GM19463 (cell line): ENCODE data around the gene CDPF1.
A peak's percentile ranks its signal among the peaks of the same experiment; 100 is the strongest.
"Not testable (repeated sequence)": the region's sequence is repeated elsewhere in the genome, so short reads cannot be mapped to it uniquely, and the experiment has no call there.

Experiments
- ATAC-seq: cut with Tn5 transposase; IDR thresholded peaks from one replicate; pipeline ENCODE4 v1.9.1; 2021; ENCODE audit warnings: mild to moderate bottlenecking, moderate library complexity; ENCODE audit not compliant: unreplicated experiment

Gene CDPF1

GRCh38 chr22:46281866-46282678 lies 32.0 kb upstream of the CDPF1 start:
- ATAC-seq, result no peak

DNA sequence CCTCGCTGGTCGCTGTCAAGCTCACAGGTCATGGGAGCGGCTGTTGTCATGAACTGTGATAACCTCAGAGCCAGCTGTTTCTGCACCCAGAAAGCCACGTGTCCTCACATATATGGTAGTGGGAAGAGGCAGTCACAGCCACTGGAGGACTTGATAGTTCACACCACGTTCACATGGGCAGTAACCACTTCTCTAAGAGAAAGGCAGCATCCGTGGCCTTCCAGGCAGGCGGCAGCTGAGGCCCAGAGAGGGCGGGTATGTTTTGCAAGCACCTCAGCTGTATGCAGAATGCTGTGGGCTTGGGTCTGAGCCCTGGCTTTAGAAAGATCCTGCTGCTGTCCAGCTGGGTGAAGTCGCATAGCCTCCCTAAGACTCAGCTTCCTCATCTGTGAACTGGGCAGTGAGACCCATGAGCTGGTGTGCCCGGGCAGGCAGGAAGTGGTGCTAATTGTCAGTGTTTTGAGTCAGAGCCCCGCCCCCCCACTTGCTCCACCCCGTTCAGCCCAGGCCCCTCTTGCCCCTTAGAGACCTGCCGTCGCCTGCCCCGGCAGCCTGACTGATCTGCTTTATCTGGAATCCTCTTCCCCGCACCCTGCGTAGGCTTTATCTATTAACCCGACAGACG lies 31.0 kb upstream of the CDPF1 start:
- ATAC-seq, result no peak

- no peak for ATAC-seq
These were observed 30.1 kb upstream of the CDPF1 start for GRCh38 chr22:46280063-46280817.

GRCh38 chr22:46278656-46279645 lies 28.9 kb upstream of the CDPF1 start:
- ATAC-seq, result no peak

- no peak for ATAC-seq
These were observed 26.5 kb upstream of the CDPF1 start for GRCh38 chr22:46276563-46276962.

DNA sequence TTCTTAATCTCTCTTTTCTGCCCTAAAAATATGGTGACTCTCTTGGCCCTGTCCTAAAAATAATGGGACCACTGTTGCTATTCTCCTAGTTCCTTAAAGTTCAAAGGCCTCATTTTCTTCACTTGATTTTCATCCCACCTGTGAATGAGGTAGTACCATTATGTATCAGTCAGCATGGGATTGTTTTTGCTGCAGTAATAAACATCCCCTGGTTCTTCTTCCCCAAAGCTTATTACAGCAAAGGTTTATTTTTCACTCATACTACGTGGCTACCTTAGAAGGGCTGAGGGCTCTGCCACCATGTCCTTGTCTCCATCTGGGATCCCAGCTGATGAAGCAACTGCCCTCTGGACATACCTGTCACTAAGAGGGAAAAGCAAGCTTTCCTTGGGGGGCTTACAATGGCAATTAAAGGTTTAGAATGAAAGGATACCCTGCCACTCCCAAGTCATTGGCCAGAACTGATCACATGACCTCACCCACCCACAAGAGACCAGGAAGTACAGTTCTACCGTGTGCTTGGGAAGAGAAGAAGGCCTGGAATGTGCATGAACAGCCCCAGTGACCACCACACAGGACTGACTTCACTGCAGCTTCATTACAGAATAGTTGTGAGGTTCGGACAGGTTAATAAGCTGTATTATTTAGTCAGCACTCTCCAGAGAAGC lies 25.5 kb upstream of the CDPF1 start:
- ATAC-seq, result no peak

DNA sequence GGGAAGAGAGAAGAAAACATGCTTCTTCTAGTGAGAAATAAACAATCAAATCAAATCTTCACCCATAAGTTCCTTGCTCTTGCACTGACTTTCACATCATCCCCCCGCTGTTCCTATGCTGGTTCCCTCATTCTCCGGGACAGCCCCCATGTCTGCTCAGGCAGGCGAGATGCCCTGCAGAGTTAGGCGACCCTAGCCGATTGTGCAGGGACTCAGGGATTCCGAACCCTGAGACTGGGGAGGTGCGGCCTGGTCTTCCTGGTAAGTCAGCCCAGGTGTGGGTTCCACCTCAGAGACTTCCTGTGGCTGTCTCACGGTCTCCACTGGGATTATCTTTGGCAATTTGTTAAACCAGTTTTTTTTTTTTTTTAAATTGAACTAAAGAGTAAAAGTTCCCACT lies 24.3 kb upstream of the CDPF1 start:
- ATAC-seq, result no peak

DNA sequence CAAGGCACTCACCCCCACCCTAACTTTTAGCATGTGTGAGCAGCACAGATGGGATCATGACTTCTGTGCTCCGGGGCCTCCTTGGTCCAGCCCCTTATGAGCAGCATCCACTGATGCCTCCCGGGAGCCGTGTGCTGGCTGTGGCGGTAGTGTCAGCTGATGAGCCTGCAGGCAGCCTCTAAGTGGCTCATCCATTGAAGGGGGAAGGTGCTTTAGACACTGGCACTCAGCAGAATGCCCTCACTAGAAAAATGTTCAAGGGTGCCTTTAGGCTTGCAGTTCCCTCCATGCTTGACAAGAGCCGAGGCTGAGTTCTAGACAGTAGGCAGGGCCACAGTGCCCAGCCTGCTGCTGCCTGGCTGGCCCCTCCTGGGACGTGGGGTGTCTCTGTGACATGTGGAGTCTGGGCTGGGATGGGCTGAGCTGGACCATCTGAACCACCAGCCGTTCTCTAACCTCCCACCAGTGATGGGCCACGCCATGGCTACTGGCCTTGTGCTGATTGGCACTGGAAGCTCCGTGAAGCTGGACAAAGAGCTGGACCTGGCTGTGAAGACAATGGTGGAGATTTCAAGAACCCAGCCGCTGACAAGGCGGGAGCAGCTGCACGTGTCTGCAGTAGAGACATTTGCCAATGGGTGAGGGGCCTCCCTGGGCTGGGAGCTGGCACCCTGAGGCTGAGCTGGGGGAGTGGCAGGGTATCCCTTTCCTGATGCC lies 23.5 kb upstream of the CDPF1 start:
- ATAC-seq, result no peak

DNA sequence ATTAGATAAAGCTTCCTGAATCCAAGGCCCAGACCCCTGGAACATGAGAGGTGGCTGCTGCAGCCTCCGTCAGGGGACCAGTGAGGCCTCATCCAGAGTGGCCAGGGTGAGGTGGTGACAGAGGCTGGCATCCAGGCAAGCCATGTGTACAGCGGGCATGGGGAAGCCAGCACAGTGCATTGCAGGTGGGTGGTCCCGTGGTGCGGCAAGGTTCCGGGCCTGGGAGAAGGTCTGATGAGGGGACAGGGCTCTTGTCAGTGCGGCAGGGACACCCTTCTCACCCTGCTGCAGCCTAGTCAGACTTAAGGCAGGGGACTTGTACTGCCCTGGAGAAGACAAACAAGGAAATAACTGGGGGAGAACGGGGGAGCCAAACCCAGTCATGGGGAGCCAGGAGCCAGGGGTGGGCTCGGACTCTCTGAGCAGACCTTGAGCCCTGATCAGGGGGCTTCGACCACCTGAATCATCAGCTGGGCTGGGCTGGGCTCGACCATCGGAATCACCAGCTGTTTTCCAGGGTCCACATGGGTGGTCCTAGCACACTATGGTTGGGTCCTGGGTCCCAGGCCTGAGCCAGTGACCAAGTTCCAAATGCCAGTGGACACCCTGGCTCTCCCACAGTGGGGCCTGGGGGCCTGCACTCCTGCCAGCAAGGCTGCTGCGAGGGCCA lies 22.8 kb upstream of the CDPF1 start:
- ATAC-seq, result no peak

- ATAC-seq, result no peak
These were observed 22.1 kb upstream of the CDPF1 start for GRCh38 chr22:46272196-46272595.

- ATAC-seq, result no peak
These were observed 19.5 kb upstream of the CDPF1 start for GRCh38 chr22:46269564-46269963.

DNA sequence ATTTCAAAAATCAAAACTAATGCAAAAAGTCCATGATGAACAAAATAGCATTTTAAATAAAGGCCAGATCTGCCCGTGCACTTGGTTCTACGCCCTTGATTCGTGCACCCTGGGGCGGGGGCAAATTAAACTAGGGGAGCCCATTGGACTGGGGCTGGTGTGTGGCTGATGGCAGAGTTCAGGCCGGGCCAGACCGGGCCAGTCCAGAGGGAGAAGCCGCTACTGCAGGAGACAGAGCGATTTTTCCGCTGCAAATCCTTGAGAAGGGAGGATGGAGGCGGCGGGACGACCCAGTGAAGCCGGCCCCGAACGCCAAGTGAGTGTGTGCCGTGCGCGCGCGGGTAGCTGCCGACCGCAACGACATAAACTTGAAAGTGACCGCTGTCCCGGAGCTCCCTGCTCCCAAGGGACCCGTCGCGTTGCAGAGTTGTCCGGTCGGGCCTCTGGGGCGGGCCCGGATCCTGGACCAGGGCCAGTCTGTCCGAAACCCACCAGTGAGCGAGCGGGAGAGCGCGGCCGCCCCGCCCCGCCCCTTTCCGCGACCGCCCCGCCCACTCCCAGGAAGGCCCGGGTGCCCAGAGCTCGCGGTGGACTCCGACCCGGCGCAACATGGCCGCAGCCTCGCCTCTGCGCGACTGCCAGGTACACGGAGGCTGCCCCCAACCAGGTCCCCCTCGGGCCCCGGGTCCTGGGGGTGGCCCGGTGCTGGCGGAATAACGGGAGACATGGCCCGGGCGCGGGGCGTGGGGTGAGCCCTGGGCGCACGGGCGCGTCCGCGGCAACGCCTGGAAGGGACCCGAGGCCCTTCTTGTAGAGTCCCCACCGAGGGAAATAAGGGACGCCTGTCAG lies 17.6 kb upstream of the CDPF1 start, which contains the start of gene TTC38:
Gene TTC38, plus strand, starts transcription at position 578 of the 849 bp plus-strand sequence. Its CDS starts 32 bp downstream, at position 610.
- ATAC-seq, result peak; percentile 89

DNA sequence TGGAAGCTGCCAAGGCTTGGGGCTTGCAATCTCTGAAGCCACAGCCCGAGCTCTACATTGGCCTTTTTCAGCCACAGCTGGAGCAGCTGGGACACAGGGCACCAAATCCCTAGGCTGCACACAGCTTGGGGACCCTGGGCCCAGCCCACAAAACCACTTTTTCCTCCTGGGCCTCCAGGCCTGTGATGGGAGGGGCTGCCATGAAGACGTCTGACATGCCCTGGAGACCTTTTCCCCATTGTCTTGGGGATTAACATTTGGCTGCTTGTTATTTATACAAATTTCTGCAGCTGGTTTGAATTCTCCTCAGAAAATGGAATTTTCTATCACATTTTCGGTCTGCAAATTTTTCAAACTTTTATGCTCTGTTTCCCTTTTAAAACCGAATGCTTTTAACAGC lies 15.5 kb upstream of the CDPF1 start:
- not testable (repeated sequence) for ATAC-seq

DNA sequence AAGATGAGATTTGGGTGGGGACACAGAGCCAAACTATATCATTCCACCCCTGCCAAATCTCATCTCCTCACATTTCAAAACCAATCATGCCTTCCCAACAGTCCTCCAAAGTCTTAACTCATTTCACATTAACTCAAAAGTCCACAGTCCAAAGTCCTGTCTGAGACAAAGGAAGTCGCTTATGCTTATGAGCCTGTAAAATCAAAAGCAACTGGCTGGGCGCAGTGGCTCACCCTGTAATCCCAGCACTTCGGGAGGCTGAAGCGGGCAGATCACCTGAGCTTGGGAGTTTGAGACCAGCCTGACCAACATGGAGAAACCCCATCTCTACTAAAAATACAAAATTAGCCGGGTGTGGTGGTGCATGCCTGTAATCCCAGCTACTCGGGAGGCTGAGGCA lies 14.4 kb upstream of the CDPF1 start:
- ATAC-seq, result not testable (repeated sequence)

- ATAC-seq, result no peak
These were observed 13.1 kb upstream of the CDPF1 start, which contains the start of gene PKDREJ for GRCh38 chr22:46263216-46263590. PKDREJ (minus strand) TSS chr22:46263343; CDS start chr22:46263322, 21 bp downstream.

DNA sequence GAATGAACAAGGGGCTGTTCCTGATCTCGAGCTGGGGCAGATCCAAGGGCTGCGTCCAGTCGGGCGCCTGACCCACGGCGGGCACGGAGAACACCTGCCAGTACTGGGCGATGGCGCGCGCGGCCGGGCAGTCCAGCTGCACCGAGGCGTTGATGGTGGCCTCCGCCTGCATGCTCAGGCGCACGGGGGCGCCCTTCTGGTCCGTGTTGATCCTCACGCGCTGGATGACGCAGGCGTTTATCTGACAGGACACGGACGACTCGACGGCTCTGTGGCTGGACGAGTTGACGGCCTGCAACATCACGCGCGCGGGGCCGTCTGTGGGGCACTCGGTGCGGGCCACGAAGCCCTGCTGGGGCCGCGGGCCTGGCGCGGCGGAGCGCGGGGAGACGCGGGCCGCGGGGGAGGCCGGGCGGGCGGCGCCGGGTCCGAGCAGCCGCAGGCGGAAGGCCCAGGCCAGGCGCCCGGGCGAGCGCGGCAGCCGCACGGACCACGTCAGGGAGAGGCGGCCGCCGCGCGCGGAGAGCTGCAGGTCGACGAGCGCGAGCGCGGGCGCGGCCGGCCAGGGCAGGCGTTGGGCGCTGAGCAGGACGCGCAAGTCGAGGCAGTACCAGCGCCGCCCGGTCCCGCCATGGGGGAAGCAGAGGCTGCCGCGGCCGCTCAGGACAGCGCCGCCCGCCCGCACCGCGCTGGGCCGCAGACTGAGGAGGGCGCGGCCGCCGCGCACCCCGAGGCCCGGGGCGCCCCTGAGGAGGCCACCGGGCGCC lies 12.5 kb upstream of the CDPF1 start:
- no peak for ATAC-seq

- ATAC-seq, result no peak
These were observed 9.9 kb upstream of the CDPF1 start for GRCh38 chr22:46260038-46260437.
